ENCODE results near the gene CYP21A2.

CYP21A2 gene

DNA sequence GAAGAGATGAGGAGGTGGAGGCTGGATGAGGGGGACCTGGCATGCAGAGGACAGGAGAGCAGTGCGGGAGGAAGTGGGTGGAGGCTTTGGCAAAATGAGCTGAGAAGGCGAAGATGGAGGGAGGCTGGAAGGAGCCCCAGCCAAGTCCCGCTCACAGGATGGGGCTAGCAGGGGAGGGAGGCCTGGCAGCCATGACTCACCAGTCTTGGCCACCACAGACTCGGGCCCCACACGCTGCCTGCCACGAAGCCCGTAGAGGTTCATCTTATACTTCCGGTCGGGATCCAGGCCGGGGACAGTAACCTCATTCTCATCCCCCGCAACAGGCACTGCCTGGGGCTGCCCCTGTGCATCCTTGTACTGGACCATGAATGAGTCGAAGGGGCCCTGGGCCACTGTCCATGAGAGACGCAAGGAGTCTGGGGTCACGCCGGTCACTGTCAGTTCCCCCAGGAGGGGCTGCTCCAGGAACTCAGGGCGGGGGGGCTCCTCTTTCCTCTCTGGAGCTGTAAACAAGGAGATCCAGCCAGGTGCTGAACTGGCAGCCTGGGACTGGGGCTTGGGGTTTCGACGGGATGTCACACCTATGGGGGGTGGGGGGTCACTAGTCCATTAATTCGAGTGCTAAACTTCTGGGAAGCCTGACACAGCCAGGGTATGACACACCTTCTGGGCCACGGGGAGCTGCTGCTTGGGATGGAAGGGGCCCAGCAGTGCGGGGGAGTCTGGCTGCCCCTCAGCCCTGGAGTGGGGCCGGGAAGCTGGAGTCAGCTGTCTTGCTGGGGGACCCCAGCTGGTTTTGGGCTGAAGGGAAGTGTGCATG is 43.2 kb downstream of the CYP21A2 start:
- FAIRE-seq, result no peak
- DNase-seq (ENCODE audit: low spot score), result peak; percentile 96

DNA sequence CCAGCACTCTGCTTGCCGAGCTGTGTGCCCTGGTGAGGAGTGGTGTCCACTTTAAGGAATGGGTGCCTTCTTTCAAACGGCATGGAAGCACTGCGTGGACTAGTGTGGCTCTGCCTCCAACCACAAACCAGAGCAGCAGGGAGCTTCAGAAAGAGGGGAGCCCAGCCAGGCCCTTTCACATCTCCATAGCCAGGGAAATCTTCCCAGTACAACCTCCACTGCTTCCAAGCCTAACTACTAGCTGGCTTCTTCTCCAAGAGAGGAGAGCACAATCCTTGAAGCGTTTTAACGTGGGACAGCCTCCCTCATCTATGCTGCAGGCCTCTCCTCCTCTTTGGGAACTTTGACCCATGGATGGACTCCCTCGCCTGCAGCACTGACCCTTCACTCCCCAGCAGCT is 44.3 kb downstream of the CYP21A2 start:
- DNase-seq (ENCODE audit: low spot score) (no peak), FAIRE-seq (no peak)

DNA sequence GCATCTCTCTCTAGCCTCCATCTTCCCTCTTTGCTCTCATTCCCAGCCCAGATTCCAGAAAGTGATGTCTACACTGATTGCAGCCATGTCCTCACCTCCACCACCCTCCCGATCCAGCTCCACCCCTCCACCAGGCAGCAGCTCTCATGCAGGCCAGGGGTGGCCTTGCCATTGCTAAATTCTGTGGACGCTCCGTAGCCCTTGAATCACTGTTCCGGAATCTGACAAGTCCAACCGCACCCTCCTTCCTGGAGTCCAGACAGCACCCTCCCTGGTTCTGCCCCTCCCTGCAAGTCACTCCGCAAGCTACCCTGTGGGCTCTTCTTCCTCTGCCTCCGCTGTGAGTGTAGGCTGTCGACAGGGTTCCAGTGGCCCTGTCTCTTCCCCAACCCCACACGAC is 44.7 kb downstream of the CYP21A2 start:
- DNase-seq (ENCODE audit: low spot score), result peak; percentile 63

DNA sequence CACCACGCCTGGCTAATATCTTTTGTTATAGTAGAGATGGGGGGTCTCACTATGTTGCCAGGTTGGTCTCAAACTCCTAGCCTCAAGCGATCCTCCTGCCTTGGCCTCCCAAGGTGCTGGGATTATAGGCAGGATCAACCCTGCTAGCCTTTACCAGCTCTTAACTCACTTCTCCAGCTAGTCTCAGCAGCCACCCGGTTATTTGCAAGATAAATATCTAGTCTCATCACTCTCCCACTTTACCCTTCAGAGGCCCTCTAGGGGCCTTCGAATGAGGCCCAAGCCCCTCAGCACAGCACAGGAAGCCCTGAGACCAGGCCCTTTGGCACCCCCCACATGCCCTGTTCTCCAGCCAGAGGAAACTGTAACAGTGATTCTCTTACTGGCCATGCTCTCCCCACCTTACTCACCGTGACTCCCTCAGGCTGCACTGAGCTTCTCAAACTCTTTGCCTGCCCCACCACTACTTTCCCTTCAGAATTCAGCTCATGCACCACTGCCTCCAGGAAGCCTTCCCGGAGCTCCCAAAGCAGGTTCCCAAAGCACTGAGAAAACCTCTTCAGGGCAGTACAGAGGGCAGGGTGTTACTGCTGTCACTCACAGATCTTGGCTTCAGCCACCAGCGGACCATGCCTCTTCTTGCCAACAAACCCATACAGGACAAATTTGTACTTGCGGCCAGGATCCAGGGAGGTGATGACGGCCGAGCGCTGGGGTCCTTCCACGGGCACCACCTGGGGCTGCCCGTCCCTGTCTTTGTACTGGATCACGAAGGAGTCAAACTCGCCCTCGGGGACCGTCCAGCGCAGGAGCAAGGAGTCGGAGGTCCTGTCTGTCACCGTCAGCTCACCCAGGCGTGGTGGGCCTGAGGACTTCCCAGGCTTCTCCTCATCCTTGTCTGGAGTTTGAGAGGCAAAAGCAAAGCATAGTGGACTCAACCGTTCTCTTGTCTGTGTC is 45.9 kb downstream of the CYP21A2 start:
- DNase-seq (ENCODE audit: low spot score) (no peak), FAIRE-seq (no peak)

More for the DNA sequence above, 44.7 kb downstream of the CYP21A2 start:
- FAIRE-seq, result no peak

DNA sequence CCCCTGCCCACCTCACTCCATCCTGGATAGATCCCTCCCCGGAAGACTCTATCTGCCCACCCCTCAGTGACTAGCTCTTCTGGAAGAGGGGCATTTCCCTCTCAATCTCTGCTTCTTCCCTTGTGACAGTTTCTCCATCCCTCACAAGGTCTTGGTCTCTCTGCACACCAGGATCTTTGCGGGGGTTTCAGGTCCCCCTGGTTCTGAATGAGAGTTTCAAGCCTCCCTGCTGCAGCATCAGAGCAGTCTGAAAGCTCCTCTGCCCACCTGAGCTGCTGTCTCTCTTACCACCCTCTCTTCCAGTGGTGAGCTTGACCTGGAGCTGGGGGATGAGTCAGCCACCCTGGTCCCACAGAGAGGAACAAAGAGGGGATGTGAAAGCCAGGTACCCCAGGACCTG is 46.6 kb downstream of the CYP21A2 start:
- DNase-seq (ENCODE audit: low spot score), result no peak
- no peak for FAIRE-seq

DNA sequence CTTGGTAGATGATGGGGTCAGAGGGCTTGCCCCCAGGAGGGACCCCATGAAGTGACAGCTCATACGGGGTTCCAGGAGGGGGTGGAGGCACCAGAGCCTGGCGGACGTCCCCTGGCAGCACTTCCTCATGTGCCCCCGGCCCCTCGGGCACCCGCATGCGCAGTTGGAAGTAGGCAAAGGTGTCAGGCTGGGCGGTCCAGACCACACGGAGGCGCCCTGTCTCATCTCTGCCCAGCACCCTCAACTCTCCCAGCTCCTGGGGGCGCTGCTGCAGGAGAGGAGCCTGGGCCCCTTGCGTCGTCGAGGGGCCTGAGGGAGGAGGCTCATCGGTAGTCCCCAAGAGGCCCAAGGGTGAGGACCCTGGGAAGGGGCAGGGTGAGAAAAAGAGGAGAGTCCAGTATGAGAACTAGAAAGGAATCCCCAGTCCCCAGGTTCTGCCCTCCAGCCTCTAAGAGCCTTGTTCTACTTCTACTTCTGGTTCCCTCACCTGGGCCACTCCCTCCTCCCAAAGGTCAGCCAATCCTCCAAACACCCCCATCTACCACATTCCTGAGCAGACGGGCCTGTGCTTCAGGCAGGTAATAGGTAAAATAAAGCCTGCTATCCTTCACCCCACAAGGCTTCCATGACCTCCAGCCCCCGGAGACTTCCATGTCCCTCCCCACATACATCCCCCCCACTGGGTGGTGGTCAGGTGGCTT is 47.7 kb downstream of the CYP21A2 start:
- FAIRE-seq (no peak), DNase-seq (ENCODE audit: low spot score) (no peak)

DNA sequence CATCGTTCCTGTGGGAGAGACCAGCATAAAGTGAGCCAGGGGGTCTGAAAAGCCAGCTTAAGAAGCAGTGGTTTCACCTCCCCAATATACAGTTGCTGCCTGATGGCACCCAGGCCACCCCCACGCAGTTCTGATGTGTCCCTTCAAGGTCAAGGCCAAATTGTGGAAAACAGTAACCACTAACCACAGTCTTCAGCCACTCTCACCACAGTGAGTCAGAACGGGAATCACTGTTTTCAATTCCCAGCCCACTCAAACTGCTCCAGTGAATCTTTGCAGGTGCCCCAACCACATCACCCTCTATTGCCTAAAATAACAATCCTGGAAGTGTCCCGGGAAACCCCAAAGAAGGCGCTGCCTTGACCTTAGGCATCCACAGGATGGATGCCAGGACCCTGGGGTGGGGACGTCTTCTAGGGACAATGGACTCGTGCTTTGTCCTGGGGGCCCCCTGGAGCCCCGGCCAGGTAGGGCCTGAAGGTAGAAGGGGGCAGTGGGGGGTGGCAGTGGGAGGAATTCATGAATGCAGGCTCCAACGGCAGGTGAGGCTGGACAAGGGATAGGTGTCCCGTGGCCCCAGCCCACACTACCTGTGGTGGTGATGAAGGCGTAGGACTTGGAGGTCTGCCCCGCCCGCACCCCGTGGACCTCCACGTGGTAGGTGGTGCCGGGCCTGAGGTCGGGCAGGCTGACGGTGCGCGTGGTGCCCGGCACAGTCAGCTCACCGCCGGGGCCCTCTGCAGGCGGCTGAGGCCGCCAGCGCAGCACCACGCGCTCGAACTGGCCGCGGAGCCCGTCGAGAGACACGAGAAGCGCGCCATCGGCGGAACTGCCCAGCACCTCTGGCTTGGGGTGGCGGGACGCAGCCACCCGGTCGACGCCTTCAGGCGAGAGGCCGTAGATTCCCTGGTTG is 48.7 kb downstream of the CYP21A2 start:
- DNase-seq (ENCODE audit: low spot score), result peak; percentile 80
- no peak for FAIRE-seq

DNA sequence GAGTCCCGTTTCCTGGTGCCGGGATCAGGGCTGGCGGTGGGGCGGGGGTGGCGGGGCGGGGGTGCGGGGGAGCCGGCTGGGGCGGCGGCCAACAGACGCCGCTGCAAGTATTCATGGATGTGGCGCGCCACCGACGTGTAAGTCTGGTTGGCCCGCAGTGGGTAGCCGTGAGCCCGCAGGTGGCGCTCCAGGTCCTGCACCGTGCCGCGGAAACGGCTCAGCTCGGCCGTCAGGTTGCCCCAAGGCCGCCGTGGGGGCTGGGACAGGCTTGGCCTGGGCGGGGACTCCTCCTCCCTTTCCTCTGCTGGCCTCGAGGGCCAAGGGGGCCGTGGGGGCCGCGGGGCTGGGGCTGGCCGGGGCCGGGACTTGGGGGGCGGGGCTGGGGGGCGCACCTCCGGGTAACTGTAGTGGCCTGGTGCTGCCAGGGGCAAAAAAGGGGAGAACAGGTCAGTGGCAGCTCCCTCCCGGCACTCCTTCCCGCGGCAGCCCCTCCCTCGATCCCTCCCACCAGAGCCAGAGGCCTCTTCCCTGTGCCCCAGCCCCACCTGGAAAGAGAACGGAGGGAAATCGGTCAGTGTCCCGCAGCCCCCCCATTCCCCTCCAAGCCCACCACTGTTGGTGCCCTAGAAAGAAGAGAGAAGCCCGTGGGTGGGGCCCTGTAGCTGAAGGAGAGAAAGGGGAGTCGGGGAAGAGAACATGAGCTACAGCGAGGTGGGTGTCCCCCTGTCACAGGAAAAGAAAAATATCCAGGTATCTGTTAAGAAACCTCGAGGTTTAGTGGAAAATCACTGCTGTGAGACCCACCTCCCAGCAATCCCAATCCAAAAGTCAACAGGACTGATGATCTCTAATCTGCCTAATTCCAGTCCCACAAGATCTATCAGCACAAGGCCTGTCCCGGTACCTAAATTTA is 49.6 kb downstream of the CYP21A2 start:
- no peak for DNase-seq (ENCODE audit: low spot score)
- no peak for FAIRE-seq

DNA sequence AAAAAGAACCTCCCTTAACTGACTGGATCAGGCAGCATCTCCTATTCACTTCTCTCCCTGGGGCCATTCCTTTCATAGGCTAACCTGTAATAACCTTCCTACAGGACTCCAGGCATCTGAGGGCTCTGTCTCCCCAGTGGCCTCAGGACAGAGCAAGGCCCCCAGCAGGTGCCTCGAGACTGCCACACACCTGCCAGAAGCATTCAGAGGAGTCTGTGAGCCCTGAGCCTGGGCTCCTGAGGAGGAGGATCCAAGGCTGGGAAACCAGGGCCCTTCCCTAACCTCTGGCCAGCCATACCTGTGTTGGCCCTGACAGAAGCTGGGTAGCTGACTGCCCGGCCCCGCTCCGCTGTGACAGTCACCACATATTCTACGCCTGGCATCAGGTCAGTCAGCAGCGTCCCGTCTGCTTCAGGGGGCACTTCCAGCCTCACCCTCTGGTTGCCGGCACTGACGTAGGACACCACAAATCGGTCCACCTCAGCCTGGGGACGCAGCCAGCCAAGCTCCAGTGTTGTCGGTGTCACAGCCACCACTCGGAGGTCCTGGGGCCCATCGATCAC is 50.4 kb downstream of the CYP21A2 start:
- DNase-seq (ENCODE audit: low spot score) (no peak), FAIRE-seq (no peak)

DNA sequence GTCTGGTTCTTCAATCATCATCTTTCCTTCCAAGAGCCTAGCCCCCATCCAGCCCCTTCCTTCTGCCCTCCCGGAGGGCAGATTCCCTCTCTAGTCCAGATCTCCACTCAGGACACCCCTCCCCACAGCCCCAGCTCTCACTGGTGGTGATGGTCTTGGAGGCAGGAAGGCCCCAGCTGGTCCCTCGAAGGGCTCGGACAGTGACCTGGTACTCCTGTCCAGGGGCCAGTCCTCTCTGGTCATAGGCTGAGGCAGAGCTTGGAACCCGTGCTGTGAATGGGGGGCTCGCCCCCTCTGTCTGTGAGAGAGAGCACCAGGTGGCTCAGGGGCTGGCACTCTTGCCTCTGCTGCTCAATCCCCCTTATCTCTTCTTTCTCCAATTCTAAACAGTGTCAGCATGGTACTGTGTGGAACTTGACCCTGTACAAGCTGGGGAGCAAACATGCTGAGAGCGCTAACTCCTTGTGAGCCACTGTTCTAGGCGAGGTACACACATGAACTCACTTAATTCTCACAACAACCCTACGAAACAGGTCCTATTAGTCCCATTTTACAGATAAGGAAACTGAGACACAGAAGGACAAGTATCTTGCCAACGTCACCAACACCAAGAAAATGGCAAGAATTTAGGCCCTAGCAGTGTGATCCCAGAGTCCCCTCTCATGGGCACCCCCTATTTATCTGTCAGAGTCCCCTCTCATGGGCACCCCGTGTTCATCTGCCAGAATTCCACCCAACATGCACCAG is 51.0 kb downstream of the CYP21A2 start:
- DNase-seq (ENCODE audit: low spot score) (no peak), FAIRE-seq (no peak)

Data from urothelium cell line (cell line).